Measurements from ENCODE around the gene ENOX1.

DNA sequence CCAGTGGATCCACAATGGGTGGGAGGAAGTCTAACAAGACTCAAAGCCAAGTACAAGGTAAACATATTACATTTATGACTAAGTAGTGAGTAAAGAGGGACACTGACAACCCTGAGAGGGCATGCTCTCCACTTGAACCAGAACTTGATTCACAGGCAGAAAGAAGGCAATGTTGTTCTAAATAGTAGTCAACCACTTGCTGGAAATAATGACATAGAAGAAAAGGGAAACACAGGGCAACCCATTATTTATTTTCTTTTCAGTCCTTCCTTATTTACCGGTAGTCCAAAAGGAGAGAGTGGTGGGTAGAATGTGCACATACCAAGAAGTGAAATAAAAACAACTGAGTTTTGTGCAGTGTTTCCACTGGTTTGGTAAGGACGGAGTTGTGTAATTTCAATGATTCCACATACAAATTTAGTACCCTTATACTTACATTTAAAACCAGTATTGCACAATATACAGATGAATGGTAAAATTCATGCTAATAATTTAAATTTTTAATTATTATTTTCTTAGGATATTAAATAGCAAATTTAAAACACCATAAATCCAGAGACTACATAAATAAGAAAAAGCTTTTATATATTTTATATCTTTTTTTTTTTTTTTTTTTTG, 65.9 kb downstream of the ENOX1 start:
- TF ChIP-seq BRCA1 (CRISPR knock-in tag; IDR thresholded peaks at IDR 0.05), result no peak
- no peak for TF ChIP-seq ZNF274 (CRISPR knock-in tag; IDR thresholded peaks at IDR 0.05)
- TF ChIP-seq, protein P1, sequence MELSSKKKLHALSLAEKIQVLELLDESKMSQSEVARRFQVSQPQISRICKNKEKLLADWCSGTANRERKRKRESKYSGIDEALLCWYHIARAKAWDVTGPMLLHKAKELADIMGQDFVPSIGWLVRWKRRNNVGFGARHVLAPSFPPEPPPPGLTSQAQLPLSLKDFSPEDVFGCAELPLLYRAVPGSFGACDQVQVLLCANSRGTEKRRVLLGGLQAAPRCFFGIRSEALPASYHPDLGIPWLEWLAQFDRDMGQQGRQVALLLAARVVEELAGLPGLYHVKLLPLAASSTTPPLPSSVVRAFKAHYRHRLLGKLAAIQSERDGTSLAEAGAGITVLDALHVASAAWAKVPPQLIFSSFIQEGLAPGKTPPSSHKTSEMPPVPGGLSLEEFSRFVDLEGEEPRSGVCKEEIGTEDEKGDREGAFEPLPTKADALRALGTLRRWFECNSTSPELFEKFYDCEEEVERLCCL (CRISPR knock-in tag; IDR thresholded peaks at IDR 0.05; ENCODE audit: borderline replicate concordance), result no peak
- TF ChIP-seq ZNF33B (CRISPR knock-in tag; IDR thresholded peaks at IDR 0.05), result no peak
- TF ChIP-seq, protein P2, sequence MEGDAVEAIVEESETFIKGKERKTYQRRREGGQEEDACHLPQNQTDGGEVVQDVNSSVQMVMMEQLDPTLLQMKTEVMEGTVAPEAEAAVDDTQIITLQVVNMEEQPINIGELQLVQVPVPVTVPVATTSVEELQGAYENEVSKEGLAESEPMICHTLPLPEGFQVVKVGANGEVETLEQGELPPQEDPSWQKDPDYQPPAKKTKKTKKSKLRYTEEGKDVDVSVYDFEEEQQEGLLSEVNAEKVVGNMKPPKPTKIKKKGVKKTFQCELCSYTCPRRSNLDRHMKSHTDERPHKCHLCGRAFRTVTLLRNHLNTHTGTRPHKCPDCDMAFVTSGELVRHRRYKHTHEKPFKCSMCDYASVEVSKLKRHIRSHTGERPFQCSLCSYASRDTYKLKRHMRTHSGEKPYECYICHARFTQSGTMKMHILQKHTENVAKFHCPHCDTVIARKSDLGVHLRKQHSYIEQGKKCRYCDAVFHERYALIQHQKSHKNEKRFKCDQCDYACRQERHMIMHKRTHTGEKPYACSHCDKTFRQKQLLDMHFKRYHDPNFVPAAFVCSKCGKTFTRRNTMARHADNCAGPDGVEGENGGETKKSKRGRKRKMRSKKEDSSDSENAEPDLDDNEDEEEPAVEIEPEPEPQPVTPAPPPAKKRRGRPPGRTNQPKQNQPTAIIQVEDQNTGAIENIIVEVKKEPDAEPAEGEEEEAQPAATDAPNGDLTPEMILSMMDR (CRISPR knock-in tag; IDR thresholded peaks at IDR 0.05), result no peak
- no peak for TF ChIP-seq MYC (CRISPR knock-in tag; IDR thresholded peaks at IDR 0.05; ENCODE audit: borderline replicate concordance)

All from HepG2 (cell line).